ENCODE results near the gene SLC13A4.
A peak's percentile ranks its signal among the peaks of the same experiment; 100 is the strongest.
"Not testable (repeated sequence)": the region's sequence is repeated elsewhere in the genome, so short reads cannot be mapped to it uniquely, and the experiment has no call there.

SLC13A4 gene

GRCh38 chr7:135704074-135704473 lies 23.9 kb downstream of the SLC13A4 start:
- Histone ChIP-seq H3K9me3 (ENCODE audit: severe bottlenecking) (no peaks in the 10 kb centered on the region), H3K27ac (no peak overlapping the region), H3K4me3 (ENCODE audit: low read depth, low read length) (no peak overlapping the region), H3K27me3 (ENCODE audit: insufficient read depth, low read depth, severe bottlenecking) (no peaks in the 10 kb centered on the region), H3K36me3 (no peaks in the 10 kb centered on the region)
- TF ChIP-seq CTCF (IDR thresholded peaks at IDR 0.05; ENCODE audit: low read depth, low read length) = peak; percentile 65
- no peak for DNase-seq

GRCh38 chr7:135697276-135698049 lies 30.5 kb downstream of the SLC13A4 start:
- no peaks in the 10 kb centered on the region for H3K9me3 ChIP-seq (ENCODE audit: severe bottlenecking)
- peak overlapping the region; percentile 96 for H3K27ac ChIP-seq
- no peak for TF ChIP-seq CTCF (IDR thresholded peaks at IDR 0.05; ENCODE audit: low read depth, low read length)

GRCh38 chr7:135693558-135693957 lies 34.4 kb downstream of the SLC13A4 start:
- Histone ChIP-seq H3K36me3 (no peaks in the 10 kb centered on the region; the same call in none of the 2 replicates), H3K4me3 (ENCODE audit: low read depth, low read length) (no peak overlapping the region), H3K9me3 (ENCODE audit: severe bottlenecking) (no peaks in the 10 kb centered on the region), H3K27me3 (ENCODE audit: insufficient read depth, low read depth, severe bottlenecking) (no peaks in the 10 kb centered on the region), H3K27ac (no peak overlapping the region)
- no peak for TF ChIP-seq CTCF (IDR thresholded peaks at IDR 0.05; ENCODE audit: low read depth, low read length)
- no peak for DNase-seq

More at GRCh38 chr7:135697276-135698049, 30.5 kb downstream of the SLC13A4 start:
- no peaks in the 10 kb centered on the region; the same call in 1 of the 2 replicates for H3K36me3 ChIP-seq
- no peaks in the 10 kb centered on the region for H3K27me3 ChIP-seq (ENCODE audit: insufficient read depth, low read depth, severe bottlenecking)
- no peak overlapping the region for H3K4me3 ChIP-seq (ENCODE audit: low read depth, low read length)
- peak; percentile 74 for DNase-seq

- not testable (repeated sequence) for H3K27me3 ChIP-seq (ENCODE audit: insufficient read depth, low read depth, severe bottlenecking); H3K9me3 ChIP-seq (ENCODE audit: severe bottlenecking); H3K4me3 ChIP-seq (ENCODE audit: low read depth, low read length); H3K36me3 ChIP-seq; DNase-seq; H3K27ac ChIP-seq
These were observed 35.4 kb downstream of the SLC13A4 start for GRCh38 chr7:135692606-135693005.

- Histone ChIP-seq H3K36me3 (no peaks in the 10 kb centered on the region; the same call in 1 of the 2 replicates), H3K27me3 (ENCODE audit: insufficient read depth, low read depth, severe bottlenecking) (no peaks in the 10 kb centered on the region), H3K4me3 (ENCODE audit: low read depth, low read length) (no peak overlapping the region), H3K9me3 (ENCODE audit: severe bottlenecking) (no peaks in the 10 kb centered on the region), H3K27ac (no peak overlapping the region)
- DNase-seq = no peak
- no peak for TF ChIP-seq CTCF (IDR thresholded peaks at IDR 0.05; ENCODE audit: low read depth, low read length)
These were observed 35.9 kb downstream of the SLC13A4 start for GRCh38 chr7:135692055-135692454.

GRCh38 chr7:135690566-135690965 lies 37.4 kb downstream of the SLC13A4 start:
- peak overlapping the region; percentile 53 for H3K27ac ChIP-seq
- no peaks in the 10 kb centered on the region; the same call in 1 of the 2 replicates for H3K36me3 ChIP-seq
- peak; percentile 58 for DNase-seq

More at GRCh38 chr7:135690566-135690965, 37.4 kb downstream of the SLC13A4 start:
- no peak for TF ChIP-seq CTCF (IDR thresholded peaks at IDR 0.05; ENCODE audit: low read depth, low read length)
- H3K4me3 ChIP-seq (ENCODE audit: low read depth, low read length) = no peak overlapping the region
- H3K9me3 ChIP-seq (ENCODE audit: severe bottlenecking) = no peaks in the 10 kb centered on the region
- no peaks in the 10 kb centered on the region for H3K27me3 ChIP-seq (ENCODE audit: insufficient read depth, low read depth, severe bottlenecking)
